Cardiac muscle cell (in vitro differentiated cells and primary cell): ENCODE results near the gene CCDC136. TPM values are rescaled to one million over a fixed set of nuclear protein-coding genes. Genes with fewer than 3 reads are reported as not detected.

Experiments used
- DNase-seq, 2 donors: peaks; one replicate each; pipeline versions ENCODE4 v3.0.0 to v3.0.0-alpha.2; 2010 to 2017; ENCODE audit warnings: low read depth in 1 of 2, low spot score in 1 of 2
- H3K27ac ChIP-seq: fragments of 200-600 bp; sonication (generic); 2 replicates; pipeline ENCODE4 v1.5.1; 2016
- H3K27me3 ChIP-seq: fragments of 200-600 bp; sonication (generic); 2 replicates; pipeline ENCODE4 v1.6.0; 2016; ENCODE audit warnings: control low read depth
- H3K36me3 ChIP-seq: fragments of 200-600 bp; sonication (generic); 2 replicates; pipeline ENCODE4 v1.5.1; 2016; ENCODE audit warnings: control low read depth
- H3K4me1 ChIP-seq: fragments of 200-600 bp; sonication (generic); 2 replicates; pipeline ENCODE4 v1.8.1; 2017; ENCODE audit warnings: low read depth, mild to moderate bottlenecking, mixed run types
- H3K4me3 ChIP-seq: fragments of 200-600 bp; sonication (generic); 2 replicates; pipeline ENCODE4 v1.5.1; 2016; ENCODE audit warnings: mild to moderate bottlenecking
- H3K9me3 ChIP-seq: fragments of 200-600 bp; sonication (generic); 2 replicates; pipeline ENCODE4 v1.5.1; 2017; ENCODE audit warnings: low read depth, mild to moderate bottlenecking, control low read depth
- polyA plus RNA-seq: library from polyadenylated mRNA; unstranded; fragments of >200 nt; fragmentation: Nextera tagmentation; extraction: Ambion mirVana; gene quantifications from 2 replicates; pipeline ENCODE4 v1.2.1, GENCODE V29; 2016
- total RNA-seq: library from RNA; depleted of rRNA; stranded (reverse); fragments of >200 nt; gene quantifications from 2 replicates; pipeline ENCODE4 v1.2.3, GENCODE V29; 2016
- TF ChIP-seq, protein P1 (sequence below): IDR thresholded peaks from 2 replicates; pipeline ENCODE4 v1.5.1; 2012; ENCODE audit warnings: low read depth, mild to moderate bottlenecking, low read length

CCDC136 gene
- total and polyA plus RNA-seq, 2 experiments from 2014 or later = 10.7 to 26.4 TPM

DNA sequence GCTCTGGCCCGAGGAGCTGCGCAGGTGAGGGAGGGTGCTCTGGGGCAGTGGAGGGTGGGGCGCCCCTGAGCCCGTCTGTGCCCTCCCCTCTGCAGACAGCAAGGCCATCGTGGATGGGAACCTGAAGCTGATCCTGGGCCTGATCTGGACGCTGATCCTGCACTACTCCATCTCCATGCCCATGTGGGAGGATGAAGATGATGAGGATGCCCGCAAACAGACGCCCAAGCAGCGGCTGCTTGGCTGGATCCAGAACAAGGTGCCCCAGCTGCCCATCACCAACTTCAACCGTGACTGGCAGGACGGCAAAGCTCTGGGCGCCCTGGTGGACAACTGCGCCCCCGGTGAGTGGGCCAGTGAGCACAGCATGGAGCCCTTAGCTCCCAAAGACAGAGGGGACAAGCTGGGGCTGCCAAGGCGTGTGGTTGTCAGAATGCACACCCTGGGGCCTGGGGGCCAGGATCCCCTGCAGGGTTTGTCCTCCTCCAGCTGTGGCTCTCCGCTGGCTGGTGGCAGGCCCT lies 43.5 kb downstream of the CCDC136 start:
- no peaks in the 10 kb centered on the region for H3K9me3 ChIP-seq
- no peak for DNase-seq
- H3K27me3 ChIP-seq = no peaks in the 10 kb centered on the region
- peaks cover 50% of the 10 kb centered on the region for H3K36me3 ChIP-seq
- H3K4me3 ChIP-seq = no peak overlapping the region
- TF ChIP-seq, protein P1, sequence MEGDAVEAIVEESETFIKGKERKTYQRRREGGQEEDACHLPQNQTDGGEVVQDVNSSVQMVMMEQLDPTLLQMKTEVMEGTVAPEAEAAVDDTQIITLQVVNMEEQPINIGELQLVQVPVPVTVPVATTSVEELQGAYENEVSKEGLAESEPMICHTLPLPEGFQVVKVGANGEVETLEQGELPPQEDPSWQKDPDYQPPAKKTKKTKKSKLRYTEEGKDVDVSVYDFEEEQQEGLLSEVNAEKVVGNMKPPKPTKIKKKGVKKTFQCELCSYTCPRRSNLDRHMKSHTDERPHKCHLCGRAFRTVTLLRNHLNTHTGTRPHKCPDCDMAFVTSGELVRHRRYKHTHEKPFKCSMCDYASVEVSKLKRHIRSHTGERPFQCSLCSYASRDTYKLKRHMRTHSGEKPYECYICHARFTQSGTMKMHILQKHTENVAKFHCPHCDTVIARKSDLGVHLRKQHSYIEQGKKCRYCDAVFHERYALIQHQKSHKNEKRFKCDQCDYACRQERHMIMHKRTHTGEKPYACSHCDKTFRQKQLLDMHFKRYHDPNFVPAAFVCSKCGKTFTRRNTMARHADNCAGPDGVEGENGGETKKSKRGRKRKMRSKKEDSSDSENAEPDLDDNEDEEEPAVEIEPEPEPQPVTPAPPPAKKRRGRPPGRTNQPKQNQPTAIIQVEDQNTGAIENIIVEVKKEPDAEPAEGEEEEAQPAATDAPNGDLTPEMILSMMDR = no peak
- peaks cover 15% of the 10 kb centered on the region for H3K4me1 ChIP-seq
- H3K27ac ChIP-seq = no peak overlapping the region

DNA sequence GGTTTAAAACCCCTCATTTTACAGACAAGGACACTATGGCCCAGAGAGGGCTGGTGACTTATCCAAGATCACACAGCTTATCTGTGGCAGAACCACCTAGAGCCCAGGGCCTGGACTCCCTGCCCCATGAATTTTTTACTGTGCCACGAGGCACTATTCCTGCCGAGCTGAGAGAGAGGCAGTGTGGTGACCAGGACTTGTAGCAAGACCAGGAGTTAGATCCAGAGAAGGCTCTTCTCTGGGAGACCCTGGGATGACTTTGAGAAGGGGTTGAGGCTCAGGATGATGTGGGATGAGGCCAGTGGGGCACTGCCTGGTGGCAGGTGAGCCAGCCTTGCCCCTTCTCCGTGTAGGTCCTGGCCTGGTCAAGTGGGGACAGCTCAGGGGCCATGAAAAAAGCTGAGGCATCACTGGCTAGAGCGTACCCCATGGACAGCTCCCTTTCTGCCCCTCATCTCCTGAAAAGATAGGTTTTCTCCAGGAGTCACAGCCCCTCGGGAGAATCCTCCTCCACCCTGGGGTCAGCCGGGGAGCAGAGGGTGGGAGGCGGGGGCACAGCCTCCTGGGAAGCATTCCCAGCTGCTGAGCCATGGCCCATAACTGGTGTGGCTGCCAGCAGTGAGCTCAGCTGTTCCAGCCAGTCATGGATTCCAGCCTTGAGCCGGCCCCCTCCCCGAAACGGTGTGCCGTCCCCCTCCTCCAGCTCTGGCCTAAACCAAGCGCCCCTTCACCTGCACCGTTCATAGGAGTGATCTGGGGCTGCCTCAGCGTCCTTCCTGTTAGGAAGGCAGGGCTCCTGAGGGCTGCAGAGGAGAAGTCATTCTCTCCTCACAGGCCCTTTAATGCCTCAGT lies 44.2 kb downstream of the CCDC136 start:
- DNase-seq = peak in 1 of 2 donors; percentile 70
- H3K27ac ChIP-seq = no peak overlapping the region
- H3K4me3 ChIP-seq = no peak overlapping the region
- no peaks in the 10 kb centered on the region for H3K9me3 ChIP-seq
- TF ChIP-seq, protein P1 = no peak
- H3K36me3 ChIP-seq = peaks cover 57% of the 10 kb centered on the region
- peaks cover 15% of the 10 kb centered on the region for H3K4me1 ChIP-seq
- no peaks in the 10 kb centered on the region for H3K27me3 ChIP-seq

DNA sequence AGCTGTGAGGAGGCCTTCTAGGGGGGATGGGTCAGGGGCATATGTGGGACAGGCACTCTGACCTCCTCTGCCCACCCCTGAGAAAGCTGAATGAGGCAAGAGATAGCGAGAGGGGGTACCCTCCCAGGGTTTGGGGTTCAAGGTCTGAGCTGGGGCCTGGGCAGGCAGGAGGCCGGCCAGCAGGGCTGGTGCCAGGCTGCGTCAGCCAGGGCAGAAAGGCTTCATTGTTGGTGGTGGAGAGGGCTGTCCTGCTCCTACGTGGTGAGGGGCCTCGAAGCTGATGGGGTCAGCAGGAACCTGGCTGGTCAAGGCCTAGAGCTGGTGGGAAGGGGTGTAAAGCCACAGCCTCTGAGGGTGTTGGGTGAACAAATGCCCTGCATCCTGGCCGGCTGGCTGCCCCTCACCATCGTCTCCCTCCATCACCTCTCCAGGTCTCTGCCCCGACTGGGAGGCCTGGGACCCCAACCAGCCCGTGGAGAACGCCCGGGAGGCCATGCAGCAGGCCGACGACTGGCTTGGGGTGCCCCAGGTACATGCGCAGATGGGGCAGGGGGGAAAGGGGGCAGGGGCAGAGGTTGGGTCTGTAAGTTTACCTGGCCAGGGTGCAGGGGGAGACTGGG lies 45.1 kb downstream of the CCDC136 start:
- H3K9me3 ChIP-seq = no peaks in the 10 kb centered on the region
- H3K4me1 ChIP-seq = peaks cover 15% of the 10 kb centered on the region
- H3K36me3 ChIP-seq = peaks cover 65% of the 10 kb centered on the region
- TF ChIP-seq, protein P1 = no peak
- DNase-seq = no peak
- no peaks in the 10 kb centered on the region for H3K27me3 ChIP-seq
- no peak overlapping the region for H3K27ac ChIP-seq
- H3K4me3 ChIP-seq = no peak overlapping the region

DNA sequence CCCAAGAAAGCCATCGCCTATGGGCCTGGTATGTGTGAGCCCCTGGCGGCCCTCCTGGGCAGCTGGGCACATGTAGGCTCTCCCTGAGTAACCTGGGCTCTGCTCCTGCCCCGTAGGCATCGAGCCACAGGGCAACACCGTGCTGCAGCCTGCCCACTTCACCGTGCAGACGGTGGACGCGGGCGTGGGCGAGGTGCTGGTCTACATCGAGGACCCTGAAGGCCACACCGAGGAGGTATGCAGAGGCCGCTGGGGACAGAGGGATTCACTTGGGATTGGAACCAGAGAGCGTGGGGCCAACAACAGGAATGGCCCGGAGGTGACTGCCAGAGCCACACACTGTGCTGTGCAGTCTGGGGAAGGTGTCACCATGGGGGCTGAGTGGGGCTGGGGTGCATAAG lies 45.8 kb downstream of the CCDC136 start:
- TF ChIP-seq, protein P1 = no peak
- H3K4me1 ChIP-seq = peaks cover 15% of the 10 kb centered on the region
- H3K27me3 ChIP-seq = no peaks in the 10 kb centered on the region
- peaks cover 72% of the 10 kb centered on the region for H3K36me3 ChIP-seq
- DNase-seq = no peak
- H3K27ac ChIP-seq = no peak overlapping the region
- no peaks in the 10 kb centered on the region for H3K9me3 ChIP-seq
- H3K4me3 ChIP-seq = no peak overlapping the region

DNA sequence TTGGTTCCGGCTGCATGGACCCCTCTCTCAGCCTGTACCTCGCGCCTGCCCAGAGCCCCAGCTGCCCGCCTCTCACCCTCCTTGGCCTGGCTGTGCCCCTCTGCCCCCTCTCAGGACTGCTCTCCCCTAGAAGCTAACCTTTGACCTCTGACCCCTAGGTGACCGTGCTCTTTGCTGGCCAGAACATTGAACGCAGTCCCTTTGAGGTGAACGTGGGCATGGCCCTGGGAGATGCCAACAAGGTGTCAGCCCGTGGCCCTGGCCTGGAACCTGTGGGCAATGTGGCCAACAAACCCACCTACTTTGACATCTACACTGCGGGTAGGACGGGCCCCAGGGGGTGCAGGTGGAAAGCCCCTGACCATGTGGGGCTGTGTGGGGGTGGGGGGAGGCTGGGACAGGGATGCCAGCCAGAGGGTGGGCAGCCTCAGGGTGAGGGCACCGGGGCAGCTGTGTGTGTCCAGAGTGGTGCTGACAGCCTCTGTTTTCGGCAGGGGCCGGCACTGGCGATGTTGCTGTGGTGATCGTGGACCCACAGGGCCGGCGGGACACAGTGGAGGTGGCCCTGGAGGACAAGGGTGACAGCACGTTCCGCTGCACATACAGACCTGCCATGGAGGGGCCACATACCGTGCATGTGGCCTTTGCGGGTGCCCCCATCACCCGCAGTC lies 46.5 kb downstream of the CCDC136 start:
- Histone ChIP-seq H3K36me3 (peaks cover 79% of the 10 kb centered on the region), H3K9me3 (no peaks in the 10 kb centered on the region), H3K27ac (peak overlapping the region; percentile 42), H3K4me3 (no peak overlapping the region), H3K4me1 (peaks cover 15% of the 10 kb centered on the region), H3K27me3 (no peaks in the 10 kb centered on the region)
- TF ChIP-seq, protein P1 = no peak
- DNase-seq = no peak
